Breast epithelium (tissue), 4 donors: ENCODE results near the gene PHF12. TPM values are rescaled to one million over a fixed set of nuclear protein-coding genes. Genes with fewer than 3 reads are reported as not detected.
A peak's percentile ranks its signal among the peaks of the same experiment; 100 is the strongest.

Experiments
- DNase-seq, 2 donors: peaks; one replicate each; pipeline ENCODE4 v3.0.0-alpha.2; 2019; ENCODE audit warnings: low spot score in 2 of 2
- H3K27ac ChIP-seq, 2 donors: fragments of 200-600 bp; sonication (generic) in 1 of 2; one replicate each; pipeline ENCODE4 v1.5.1; 2016 to 2019; ENCODE audit warnings: mild to moderate bottlenecking in 1 of 2
- H3K27me3 ChIP-seq, 2 donors: fragments of 200-600 bp; sonication (generic) in 1 of 2; one replicate each; pipeline versions ENCODE4 v1.5.1 to v1.6.0; 2017 to 2019; ENCODE audit warnings: control low read depth in 1 of 2, mild to moderate bottlenecking in 1 of 2
- H3K36me3 ChIP-seq: fragments of 200-600 bp; one replicate; pipeline ENCODE4 v1.5.1; 2019
- H3K4me1 ChIP-seq, 2 donors: fragments of 200-600 bp; sonication (generic); one replicate each; pipeline ENCODE4 v1.5.1; 2016 to 2019; ENCODE audit warnings: control low read depth in 1 of 2
- H3K4me3 ChIP-seq, 3 donors: fragments of 200-600 bp; sonication (generic); 1 replicate in 2 of 3; 2 replicates in 1 of 3; pipeline ENCODE4 v1.5.1; 2016 to 2019; ENCODE audit warnings: mild to moderate bottlenecking in 3 of 3, moderate library complexity in 2 of 3
- H3K9me3 ChIP-seq, 2 donors: fragments of 200-600 bp; sonication (generic) in 1 of 2; one replicate each; pipeline ENCODE4 v1.5.1; 2016 to 2019; ENCODE audit warnings: control low read depth in 1 of 2
- CTCF ChIP-seq, 3 donors: fragments of 450-650 bp; IDR thresholded peaks; one replicate each; pipeline ENCODE4 v1.5.1; 2016 to 2017; ENCODE audit warnings: antibody characterized with exemption in 3 of 3, mild to moderate bottlenecking in 3 of 3, moderate library complexity in 3 of 3
- POLR2A ChIP-seq: fragments of 450-650 bp; IDR thresholded peaks from one replicate; pipeline ENCODE4 v1.6.1; 2016; ENCODE audit warnings: antibody characterized with exemption, mild to moderate bottlenecking, moderate library complexity
- POLR2AphosphoS5 ChIP-seq, 3 donors: sonication (generic); formaldehyde crosslinking; IDR thresholded peaks; one replicate each; pipeline ENCODE4 v1.6.1; 2017; ENCODE audit warnings: antibody characterized with exemption in 3 of 3
- intact Hi-C: fragments of 100-400 bp; cut with DNase I; formaldehyde crosslinking; loops from one replicate; pipeline ENCODE4 v1.15.1; 2023; ENCODE audit warnings: low total_unique reads
- total RNA-seq, 3 donors: library from RNA; depleted of rRNA; stranded (reverse); fragments of >200 nt; gene quantifications; one replicate each; pipeline ENCODE4 v1.1.0, GENCODE V29; 2016

The PHF12 gene
- total RNA-seq, 3 donors from 2014 or later = 32.2 to 42.9 (median 40.3) TPM

GRCh38 chr17:28857905-28858800 is 93.2 kb downstream of the PHF12 start:
- H3K9me3 ChIP-seq = no peaks in the 10 kb centered on the region
- H3K4me1 ChIP-seq = peaks cover 0 to 3% of the 10 kb centered on the region in 2 donors
- intact Hi-C loops = no loop called here
- H3K27me3 ChIP-seq = no peaks in the 10 kb centered on the region
- no peak overlapping the region for H3K4me3 ChIP-seq
- TF ChIP-seq POLR2A = no peak
- TF ChIP-seq POLR2AphosphoS5 (IDR thresholded peaks at IDR 0.05) = no peak
- no peak for TF ChIP-seq CTCF (IDR thresholded peaks at IDR 0.05)
- H3K27ac ChIP-seq = no peak overlapping the region
- H3K36me3 ChIP-seq = peaks cover 7% of the 10 kb centered on the region
- DNase-seq = no peak

- intact Hi-C loops = no loop called here
- DNase-seq = no peak
Measured at GRCh38 chr17:28856028-28856574, 95.2 kb downstream of the PHF12 start.

GRCh38 chr17:28855336-28855679 is 96.0 kb downstream of the PHF12 start:
- intact Hi-C loops = no loop called here
- TF ChIP-seq POLR2AphosphoS5 (IDR thresholded peaks at IDR 0.05) (no peak), POLR2A (no peak)

More at GRCh38 chr17:28856028-28856574, 95.2 kb downstream of the PHF12 start:
- peaks cover 7% of the 10 kb centered on the region for H3K36me3 ChIP-seq
- H3K27me3 ChIP-seq = no peaks in the 10 kb centered on the region
- no peaks in the 10 kb centered on the region for H3K9me3 ChIP-seq
- peaks cover 0 to 3% of the 10 kb centered on the region in 2 donors for H3K4me1 ChIP-seq
- no peak overlapping the region for H3K4me3 ChIP-seq
- no peak overlapping the region for H3K27ac ChIP-seq
- TF ChIP-seq POLR2A (no peak), CTCF (IDR thresholded peaks at IDR 0.05) (no peak), POLR2AphosphoS5 (IDR thresholded peaks at IDR 0.05) (no peak)

More at GRCh38 chr17:28855336-28855679, 96.0 kb downstream of the PHF12 start:
- Histone ChIP-seq H3K27me3 (no peaks in the 10 kb centered on the region), H3K9me3 (no peaks in the 10 kb centered on the region), H3K36me3 (peaks cover 2% of the 10 kb centered on the region), H3K27ac (peak overlapping the region; percentile 82), H3K4me1 (peaks cover 0 to 3% of the 10 kb centered on the region in 2 donors), H3K4me3 (peak overlapping the region; percentile 58 to 87 (median 78))
- DNase-seq = no peak

Other genes with a start within 250 kb of the PHF12 start
- 1 to 10 TPM; 1.6 to 2.3 (median 1.6) TPM for gene PROCA1, start 239.6 kb downstream of the PHF12 start, total RNA-seq
- gene RAB34, start 233.7 kb downstream of the PHF12 start, total RNA-seq = 100 to 1,000 TPM; 105 to 129 (median 123) TPM
- gene RPL23A, start 231.5 kb downstream of the PHF12 start, total RNA-seq = 100 to 1,000 TPM; 491 to 945 (median 754) TPM
- 1 to 10 TPM; 2.4 to 8.3 (median 3.9) TPM for gene TLCD1, start 225.3 kb downstream of the PHF12 start, total RNA-seq
- 1 to 10 TPM; 2.9 to 5.3 (median 2.9) TPM for gene NEK8, start 222.7 kb downstream of the PHF12 start, total RNA-seq
- gene TRAF4, start 207.5 kb downstream of the PHF12 start, total RNA-seq = 10 to 100 TPM; 12.3 to 63.6 (median 48.9) TPM
- 10 to 100 TPM in 2 of 3 donors, 1 to 10 TPM in 1; 9.7 to 12.0 (median 10.5) TPM for gene FAM222B, start 108.7 kb downstream of the PHF12 start, total RNA-seq
- 10 to 100 TPM; 24.3 to 51.2 (median 26.4) TPM for gene ERAL1, start 96.5 kb downstream of the PHF12 start, total RNA-seq
- 10 to 100 TPM; 49.8 to 78.3 (median 56.9) TPM for gene FLOT2, start 53.8 kb downstream of the PHF12 start, total RNA-seq
- 10 to 100 TPM in 2 of 3 donors, 1 to 10 TPM in 1; 3.2 to 20.6 (median 14.2) TPM for gene DHRS13, start 48.4 kb downstream of the PHF12 start, total RNA-seq
- not detected for gene SEZ6, start 54.5 kb upstream of the PHF12 start, total RNA-seq
- gene PIPOX, start 91.6 kb upstream of the PHF12 start, total RNA-seq = 1 to 10 TPM; 1.3 to 3.0 (median 2.9) TPM
- gene MYO18A, start 228.9 kb upstream of the PHF12 start, total RNA-seq = 10 to 100 TPM; 31.5 to 71.1 (median 42.3) TPM